Raji (cell line): ENCODE measurements around the gene ZNF784.

Source experiments
- POLR2A ChIP-seq: IDR thresholded peaks from 2 replicates; pipeline ENCODE4 v1.6.1; 2011; ENCODE audit warnings: low read depth, low read length, control low read depth; ENCODE audit not compliant: insufficient read depth

ZNF784 gene

DNA sequence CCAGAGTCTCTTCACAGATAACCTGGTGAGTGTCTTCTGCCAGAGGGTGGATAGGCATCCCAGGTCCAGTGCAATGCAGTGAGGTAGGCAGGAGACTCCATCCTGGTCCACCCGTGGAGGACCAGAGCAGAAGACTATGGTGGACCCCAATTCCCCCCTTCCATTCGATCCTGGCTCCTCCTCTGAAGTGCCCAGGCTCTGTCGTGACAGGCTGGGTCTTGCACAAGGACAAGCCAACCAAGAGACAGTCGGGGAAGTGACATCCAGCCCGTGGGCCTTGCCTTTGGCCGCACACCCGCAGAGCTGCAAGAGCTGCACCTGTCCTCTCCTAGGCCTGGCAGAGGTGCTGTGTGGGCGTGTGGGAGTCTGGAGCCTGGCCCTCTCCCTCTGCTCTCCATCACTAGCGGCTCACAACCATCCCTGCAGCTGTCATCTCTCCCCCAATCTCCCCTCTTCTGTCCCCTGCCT, 3.1 kb downstream of the ZNF784 start:
- no peak for TF ChIP-seq POLR2A

DNA sequence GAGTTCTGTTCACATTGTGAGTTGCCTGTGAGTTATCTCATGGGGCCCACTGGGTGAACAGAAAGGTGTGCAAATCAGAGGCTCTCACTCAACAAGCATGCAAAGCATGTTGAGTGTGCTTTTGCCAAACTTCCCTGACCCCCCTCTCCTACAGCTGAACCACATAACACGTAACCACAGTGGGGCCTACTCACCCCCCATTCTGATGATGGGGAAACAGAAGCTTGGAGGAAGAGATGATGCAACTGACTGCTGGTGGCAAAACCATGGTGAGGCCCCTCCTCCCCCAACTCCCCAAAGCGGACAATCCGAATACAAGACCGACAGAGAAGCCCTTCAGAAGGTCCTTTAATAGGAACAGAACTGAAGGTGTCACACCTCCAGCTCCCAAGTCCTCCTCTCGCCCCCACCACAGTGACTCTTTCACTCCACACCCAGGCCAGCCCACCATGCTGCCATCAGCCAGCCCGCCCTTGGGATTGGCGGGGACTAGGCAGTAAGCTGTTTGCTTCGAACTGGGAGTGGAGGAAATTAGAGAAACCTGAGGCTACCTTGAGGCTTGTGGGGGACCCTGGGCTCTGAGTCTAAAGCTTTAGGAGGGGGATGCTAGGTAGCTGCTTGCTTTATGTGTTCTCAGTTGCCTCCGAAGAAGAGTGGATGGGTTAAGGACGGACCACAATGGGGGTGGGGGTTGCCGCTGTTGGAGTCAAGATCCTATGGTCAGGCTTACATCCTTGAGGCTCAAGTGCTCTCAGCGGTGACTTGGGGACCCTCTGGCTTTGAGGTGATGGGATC, 3.8 kb downstream of the ZNF784 start:
- TF ChIP-seq POLR2A: no peak

DNA sequence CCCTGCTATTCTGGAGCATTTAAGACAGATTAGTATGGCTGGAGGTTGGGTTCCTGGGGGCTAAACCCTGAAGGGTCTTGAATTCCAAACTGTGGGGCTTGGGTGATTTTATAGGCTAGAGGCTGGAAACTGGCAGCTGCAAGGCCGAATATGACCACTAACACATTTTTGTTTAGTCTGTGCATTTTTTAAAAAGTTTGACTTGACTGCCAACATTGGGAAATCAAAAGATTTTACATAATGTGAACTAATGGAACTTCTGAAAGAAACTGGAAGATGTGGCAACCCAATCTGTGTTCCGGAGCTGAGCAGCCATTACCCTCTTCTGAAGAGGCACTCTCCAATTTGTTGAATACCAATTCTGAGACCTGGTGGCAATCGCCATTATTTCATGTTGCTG, 5.1 kb downstream of the ZNF784 start:
- TF ChIP-seq POLR2A: no peak

- TF ChIP-seq POLR2A: no peak
These were observed 5.9 kb downstream of the ZNF784 start for GRCh38 chr19:55618426-55618825.

DNA sequence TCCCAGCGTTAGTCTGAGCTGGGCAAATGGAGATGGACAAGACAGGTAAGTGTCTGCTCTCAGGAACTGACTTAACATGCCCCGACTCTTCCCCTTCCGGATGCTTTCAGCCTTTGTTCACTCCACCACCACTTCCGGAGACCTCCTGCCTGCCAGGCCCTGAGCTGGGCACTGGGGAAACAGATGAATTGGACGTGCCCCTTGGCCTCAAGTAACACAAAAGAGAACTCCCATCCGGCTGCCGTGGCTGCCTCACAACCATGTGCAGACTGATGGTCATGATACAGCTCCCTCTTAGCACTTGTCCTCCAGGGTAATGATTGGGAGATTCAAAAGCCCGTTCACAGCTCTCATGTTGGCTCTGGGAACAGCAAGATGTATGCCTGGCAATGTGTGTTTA, 6.9 kb downstream of the ZNF784 start:
- TF ChIP-seq POLR2A: no peak

DNA sequence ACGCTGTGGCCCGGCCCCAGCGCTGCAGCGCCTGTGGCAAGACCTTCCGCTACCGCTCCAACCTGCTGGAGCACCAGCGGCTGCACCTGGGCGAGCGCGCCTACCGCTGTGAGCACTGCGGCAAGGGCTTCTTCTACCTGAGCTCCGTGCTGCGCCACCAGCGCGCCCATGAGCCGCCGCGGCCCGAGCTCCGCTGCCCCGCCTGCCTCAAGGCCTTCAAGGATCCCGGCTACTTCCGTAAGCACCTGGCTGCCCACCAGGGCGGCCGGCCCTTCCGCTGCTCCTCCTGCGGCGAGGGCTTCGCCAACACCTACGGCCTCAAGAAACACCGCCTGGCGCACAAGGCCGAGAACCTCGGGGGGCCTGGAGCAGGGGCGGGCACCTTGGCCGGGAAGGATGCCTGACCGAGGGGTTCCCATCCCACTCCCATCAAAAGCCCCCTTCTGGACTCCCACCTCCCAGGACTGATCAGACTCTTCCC, 7.9 kb downstream of the ZNF784 start:
- no peak for TF ChIP-seq POLR2A

DNA sequence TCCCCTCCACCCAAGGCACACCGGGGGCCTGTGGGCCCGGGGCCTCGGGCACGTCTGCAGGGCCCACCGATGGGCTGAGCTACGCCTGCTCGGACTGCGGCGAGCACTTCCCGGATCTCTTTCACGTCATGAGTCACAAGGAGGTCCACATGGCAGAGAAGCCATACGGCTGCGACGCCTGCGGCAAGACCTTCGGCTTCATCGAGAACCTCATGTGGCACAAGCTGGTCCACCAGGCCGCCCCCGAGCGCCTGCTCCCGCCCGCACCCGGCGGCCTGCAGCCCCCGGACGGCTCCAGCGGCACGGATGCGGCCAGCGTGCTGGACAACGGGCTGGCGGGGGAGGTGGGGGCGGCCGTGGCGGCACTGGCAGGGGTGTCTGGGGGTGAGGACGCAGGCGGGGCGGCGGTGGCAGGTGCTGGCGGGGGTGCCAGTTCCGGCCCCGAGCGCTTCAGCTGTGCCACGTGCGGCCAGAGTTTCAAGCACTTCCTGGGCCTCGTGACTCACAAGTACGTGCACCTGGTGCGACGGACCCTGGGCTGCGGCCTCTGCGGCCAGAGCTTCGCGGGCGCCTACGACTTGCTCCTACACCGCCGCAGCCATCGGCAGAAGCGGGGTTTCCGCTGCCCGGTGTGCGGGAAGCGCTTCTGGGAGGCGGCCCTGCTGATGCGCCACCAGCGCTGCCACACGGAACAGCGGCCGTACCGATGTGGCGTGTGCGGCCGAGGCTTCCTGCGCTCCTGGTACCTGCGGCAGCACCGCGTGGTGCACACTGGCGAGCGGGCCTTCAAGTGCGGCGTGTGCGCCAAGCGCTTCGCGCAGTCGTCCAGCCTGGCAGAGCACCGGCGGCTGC, 8.6 kb downstream of the ZNF784 start:
- TF ChIP-seq POLR2A: no peak

DNA sequence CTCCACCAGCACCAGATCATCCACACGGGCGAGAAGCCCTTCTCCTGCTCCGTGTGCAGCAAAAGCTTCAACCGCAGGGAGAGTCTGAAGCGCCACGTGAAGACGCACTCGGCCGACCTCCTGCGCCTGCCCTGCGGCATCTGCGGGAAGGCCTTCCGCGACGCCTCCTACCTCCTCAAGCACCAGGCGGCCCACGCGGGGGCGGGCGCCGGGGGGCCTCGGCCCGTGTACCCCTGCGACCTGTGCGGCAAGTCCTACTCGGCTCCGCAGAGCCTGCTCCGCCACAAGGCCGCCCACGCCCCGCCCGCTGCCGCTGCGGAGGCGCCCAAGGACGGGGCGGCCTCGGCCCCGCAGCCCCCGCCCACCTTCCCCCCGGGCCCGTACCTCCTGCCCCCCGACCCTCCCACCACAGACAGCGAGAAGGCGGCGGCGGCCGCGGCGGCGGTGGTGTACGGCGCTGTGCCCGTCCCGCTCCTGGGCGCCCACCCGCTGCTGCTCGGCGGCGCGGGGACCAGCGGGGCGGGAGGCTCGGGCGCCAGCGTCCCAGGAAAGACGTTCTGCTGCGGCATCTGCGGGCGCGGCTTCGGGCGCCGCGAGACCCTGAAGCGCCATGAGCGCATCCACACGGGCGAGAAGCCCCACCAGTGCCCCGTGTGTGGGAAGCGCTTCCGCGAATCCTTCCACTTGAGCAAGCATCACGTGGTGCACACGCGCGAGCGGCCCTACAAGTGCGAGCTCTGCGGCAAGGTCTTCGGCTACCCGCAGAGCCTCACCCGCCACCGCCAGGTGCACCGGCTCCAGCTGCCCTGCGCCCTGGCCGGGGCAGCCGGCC, 9.4 kb downstream of the ZNF784 start:
- no peak for TF ChIP-seq POLR2A

GRCh38 chr19:55613930-55614710, 10.2 kb downstream of the ZNF784 start:
- no peak for TF ChIP-seq POLR2A

DNA sequence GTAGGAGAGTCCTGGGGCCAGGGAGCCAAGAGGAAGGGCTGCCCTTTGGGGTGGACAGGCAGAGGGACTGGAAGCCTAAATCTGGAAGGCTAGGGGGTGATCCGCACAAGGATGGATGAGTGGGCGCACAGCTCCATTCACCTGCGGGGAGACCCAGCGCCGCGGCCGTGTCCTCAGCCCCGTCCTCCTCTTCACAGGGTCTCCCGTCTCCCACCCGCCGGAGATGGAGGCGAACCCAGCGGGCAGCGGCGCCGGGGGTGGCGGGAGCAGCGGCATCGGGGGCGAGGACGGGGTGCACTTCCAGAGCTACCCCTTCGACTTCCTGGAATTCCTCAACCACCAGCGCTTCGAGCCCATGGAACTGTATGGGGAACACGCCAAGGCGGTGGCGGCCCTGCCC, 11.0 kb downstream of the ZNF784 start:
- no peak for TF ChIP-seq POLR2A

DNA sequence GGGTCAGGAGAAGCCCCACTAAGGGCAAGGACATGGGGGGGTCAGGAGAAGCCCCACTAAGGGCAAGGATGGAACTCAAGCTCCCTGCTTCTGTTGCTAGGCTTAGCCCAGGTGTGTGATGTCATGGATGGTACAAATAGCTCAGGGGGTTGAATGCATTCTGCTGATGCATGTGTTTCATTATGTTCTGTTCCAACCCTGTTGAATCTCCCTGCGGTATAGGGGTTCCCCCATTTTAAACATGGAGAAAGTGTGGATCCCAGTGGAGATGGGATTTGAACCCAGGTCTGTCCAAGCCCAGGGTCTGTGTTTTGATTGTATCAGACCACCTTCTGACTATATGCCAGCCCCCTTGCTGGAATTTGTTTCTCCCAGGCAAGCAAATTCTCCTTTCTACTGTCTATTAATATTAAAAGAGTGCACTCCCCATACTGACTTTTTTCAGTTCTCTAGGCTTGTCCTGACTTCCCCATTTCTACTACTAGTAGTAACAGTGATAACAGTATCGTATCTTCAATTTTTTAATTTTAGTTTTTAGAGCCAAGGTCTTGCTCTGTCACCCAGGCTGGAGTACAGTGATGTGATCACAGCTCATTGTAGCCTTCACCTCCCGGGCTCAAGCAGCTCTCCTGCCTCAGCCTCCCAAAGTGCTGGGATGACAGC, 12.3 kb downstream of the ZNF784 start:
- no peak for TF ChIP-seq POLR2A

- TF ChIP-seq POLR2A: no peak
These were observed 12.9 kb downstream of the ZNF784 start for GRCh38 chr19:55611300-55611982.

DNA sequence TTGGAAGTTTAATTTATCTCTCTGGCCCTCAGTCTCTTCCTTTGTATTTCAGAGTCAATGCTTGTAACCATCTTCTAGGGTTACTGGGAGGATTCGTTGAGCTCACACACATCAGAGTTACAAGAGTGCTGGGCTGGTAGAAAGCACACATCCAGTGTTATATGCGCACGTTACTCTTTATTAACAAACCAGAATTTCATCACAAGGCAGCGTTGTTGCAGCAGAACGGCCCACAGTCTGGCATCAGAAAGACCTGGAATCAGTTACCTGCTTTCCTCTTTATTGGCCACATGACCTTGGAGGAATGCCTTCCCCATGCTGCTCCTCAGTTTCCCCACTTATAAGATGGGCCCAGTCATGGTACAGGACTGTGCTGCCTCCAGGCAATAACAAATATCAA, 15.0 kb downstream of the ZNF784 start:
- TF ChIP-seq POLR2A: no peak

DNA sequence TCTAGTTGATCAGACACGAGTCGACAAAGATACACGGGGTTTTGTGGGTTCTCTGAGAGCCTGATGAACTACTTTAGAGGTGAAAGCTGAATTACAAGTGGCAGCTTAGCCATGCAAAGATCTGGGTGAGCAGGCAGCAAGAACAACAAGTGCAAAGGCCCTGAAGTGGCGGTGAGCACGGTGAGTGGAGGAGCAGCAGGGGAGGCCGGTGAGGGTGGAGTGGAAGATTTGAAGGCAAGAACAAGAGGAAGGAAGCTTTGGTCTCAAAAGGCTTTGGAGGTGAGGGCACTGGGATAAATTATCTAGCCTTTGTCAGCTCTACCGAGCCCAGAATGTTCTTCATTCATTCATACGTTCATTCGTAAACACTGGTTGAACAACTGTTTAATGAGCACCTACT, 17.5 kb downstream of the ZNF784 start:
- no peak for TF ChIP-seq POLR2A

- no peak for TF ChIP-seq POLR2A
These were observed 17.9 kb downstream of the ZNF784 start for GRCh38 chr19:55606471-55606787.
